NCI-H1436 (cell line): ENCODE results near the gene PLA2G4D.

ENCODE experiments used
- DNase-seq: peaks from one replicate; lab custom pipeline; 2025; lab: John Stamatoyannopoulos, UW

Gene PLA2G4D

GRCh38 chr15:42090370-42090769, 4.0 kb downstream of the PLA2G4D start:
- DNase-seq = no peak

- DNase-seq = no peak
Observed at GRCh38 chr15:42089942-42090341, 4.4 kb downstream of the PLA2G4D start.

- no peak for DNase-seq
Observed at GRCh38 chr15:42088801-42089640, 5.3 kb downstream of the PLA2G4D start.

- DNase-seq = no peak
Observed at GRCh38 chr15:42087926-42088800, 6.2 kb downstream of the PLA2G4D start.

GRCh38 chr15:42087460-42087859, 6.9 kb downstream of the PLA2G4D start:
- no peak for DNase-seq

- no peak for DNase-seq
Observed at GRCh38 chr15:42085721-42086120, 8.6 kb downstream of the PLA2G4D start.

GRCh38 chr15:42085236-42085605, 9.1 kb downstream of the PLA2G4D start:
- no peak for DNase-seq

GRCh38 chr15:42084465-42085235, 9.7 kb downstream of the PLA2G4D start:
- DNase-seq = peak; percentile 23

GRCh38 chr15:42083916-42084315, 10.4 kb downstream of the PLA2G4D start:
- DNase-seq = no peak

- no peak for DNase-seq
Observed at GRCh38 chr15:42083605-42083908, 10.8 kb downstream of the PLA2G4D start.

- DNase-seq = no peak
Observed at GRCh38 chr15:42082823-42083604, 11.3 kb downstream of the PLA2G4D start.

GRCh38 chr15:42082141-42082540, 12.2 kb downstream of the PLA2G4D start:
- DNase-seq = no peak

- no peak for DNase-seq
Observed at GRCh38 chr15:42080919-42081830, 13.2 kb downstream of the PLA2G4D start.

GRCh38 chr15:42080186-42080918, 14.0 kb downstream of the PLA2G4D start:
- no peak for DNase-seq

GRCh38 chr15:42079401-42079908, 14.9 kb downstream of the PLA2G4D start:
- no peak for DNase-seq

GRCh38 chr15:42078903-42079302, 15.5 kb downstream of the PLA2G4D start:
- no peak for DNase-seq

GRCh38 chr15:42077689-42078088, 16.7 kb downstream of the PLA2G4D start:
- DNase-seq = no peak

GRCh38 chr15:42073418-42073817, 20.9 kb downstream of the PLA2G4D start:
- no peak for DNase-seq

GRCh38 chr15:42072141-42072685, 22.1 kb downstream of the PLA2G4D start:
- no peak for DNase-seq
